Upper lobe of left lung (tissue), 4 donors: ENCODE measurements around the gene LYRM4.

ENCODE experiments used
- EP300 ChIP-seq, 4 donors: sonication (generic); formaldehyde crosslinking; IDR thresholded peaks; one replicate each; pipeline ENCODE4 v1.5.1; 2017; ENCODE audit warnings: antibody characterized with exemption in 4 of 4, control low read depth in 2 of 4
- TF ChIP-seq, protein P1 (sequence below), 6 experiments: fragments of 450-650 bp in 4 of 6; fragments of 200-600 bp in 2 of 6; sonication (generic) in 2 of 6; IDR thresholded peaks; one replicate each; pipeline ENCODE4 v1.5.1; 2016 to 2019; ENCODE audit warnings: antibody characterized with exemption in 6 of 6

DNA sequence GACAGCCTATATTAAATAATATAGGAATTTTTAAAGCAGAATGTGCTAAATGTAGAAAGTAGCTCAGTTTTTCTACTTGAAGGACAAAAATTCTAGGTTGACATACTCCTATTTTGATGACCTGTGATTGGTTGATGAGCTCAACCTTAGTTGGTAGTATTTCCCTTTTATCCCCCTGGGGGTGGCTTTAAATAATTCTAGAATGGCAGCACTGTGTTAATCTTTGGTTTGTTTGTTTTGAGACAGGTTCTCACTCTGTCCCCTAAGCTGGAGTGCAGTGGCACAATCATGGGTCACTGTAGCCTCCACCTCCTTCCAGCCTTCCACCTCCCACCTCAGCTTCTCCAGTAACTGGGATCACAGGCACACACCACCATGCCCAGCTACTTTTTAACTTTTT is 29.8 kb upstream of the LYRM4 start:
- TF ChIP-seq, protein P1, sequence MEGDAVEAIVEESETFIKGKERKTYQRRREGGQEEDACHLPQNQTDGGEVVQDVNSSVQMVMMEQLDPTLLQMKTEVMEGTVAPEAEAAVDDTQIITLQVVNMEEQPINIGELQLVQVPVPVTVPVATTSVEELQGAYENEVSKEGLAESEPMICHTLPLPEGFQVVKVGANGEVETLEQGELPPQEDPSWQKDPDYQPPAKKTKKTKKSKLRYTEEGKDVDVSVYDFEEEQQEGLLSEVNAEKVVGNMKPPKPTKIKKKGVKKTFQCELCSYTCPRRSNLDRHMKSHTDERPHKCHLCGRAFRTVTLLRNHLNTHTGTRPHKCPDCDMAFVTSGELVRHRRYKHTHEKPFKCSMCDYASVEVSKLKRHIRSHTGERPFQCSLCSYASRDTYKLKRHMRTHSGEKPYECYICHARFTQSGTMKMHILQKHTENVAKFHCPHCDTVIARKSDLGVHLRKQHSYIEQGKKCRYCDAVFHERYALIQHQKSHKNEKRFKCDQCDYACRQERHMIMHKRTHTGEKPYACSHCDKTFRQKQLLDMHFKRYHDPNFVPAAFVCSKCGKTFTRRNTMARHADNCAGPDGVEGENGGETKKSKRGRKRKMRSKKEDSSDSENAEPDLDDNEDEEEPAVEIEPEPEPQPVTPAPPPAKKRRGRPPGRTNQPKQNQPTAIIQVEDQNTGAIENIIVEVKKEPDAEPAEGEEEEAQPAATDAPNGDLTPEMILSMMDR (IDR thresholded peaks at IDR 0.05), result no peak
- no peak for TF ChIP-seq EP300 (IDR thresholded peaks at IDR 0.05)
